Parathyroid adenoma (tissue), 2 donors: ENCODE results near the gene LAMA2.

Experiments
- H2AFZ ChIP-seq: fragments of 300-600 bp; sonication (generic); one replicate; pipeline ENCODE4 v1.7.0; 2017; ENCODE audit warnings: antibody characterized with exemption, mild to moderate bottlenecking
- H3K27ac ChIP-seq: fragments of 300-600 bp; sonication (generic); one replicate; pipeline ENCODE4 v1.7.0; 2017
- H3K27me3 ChIP-seq: fragments of 300-600 bp; sonication (generic); one replicate; pipeline ENCODE4 v1.7.0; 2017; ENCODE audit warnings: low read length; ENCODE audit not compliant: control insufficient read depth, insufficient read depth
- H3K36me3 ChIP-seq: fragments of 300-600 bp; sonication (generic); one replicate; pipeline ENCODE4 v1.7.0; 2017; ENCODE audit warnings: low read length; ENCODE audit not compliant: control insufficient read depth, insufficient read depth
- H3K4me1 ChIP-seq: fragments of 300-600 bp; sonication (generic); one replicate; pipeline ENCODE4 v1.7.0; 2017; ENCODE audit warnings: control low read depth
- H3K4me2 ChIP-seq: fragments of 300-600 bp; sonication (generic); one replicate; pipeline ENCODE4 v1.7.0; 2017; ENCODE audit warnings: low read length
- H3K4me3 ChIP-seq: fragments of 300-600 bp; sonication (generic); one replicate; pipeline ENCODE4 v1.7.0; 2017; ENCODE audit warnings: low read depth, low read length
- H3K79me2 ChIP-seq: fragments of 300-600 bp; sonication (generic); one replicate; pipeline ENCODE4 v1.7.0; 2017; ENCODE audit warnings: control low read depth
- H3K9ac ChIP-seq: fragments of 300-600 bp; sonication (generic); one replicate; pipeline ENCODE4 v1.7.0; 2017; ENCODE audit warnings: mild to moderate bottlenecking
- H3K9me3 ChIP-seq: fragments of 300-600 bp; sonication (generic); one replicate; pipeline ENCODE4 v1.7.0; 2017; ENCODE audit warnings: low read length; ENCODE audit not compliant: control insufficient read depth
- TF ChIP-seq, protein P1 (sequence below): fragments of 300-600 bp; sonication (generic); IDR thresholded peaks from one replicate; pipeline ENCODE4 v1.7.0; 2017; ENCODE audit warnings: antibody characterized with exemption, mild to moderate bottlenecking
- donor health status: primary hyperparathyroidism.

Gene LAMA2

DNA sequence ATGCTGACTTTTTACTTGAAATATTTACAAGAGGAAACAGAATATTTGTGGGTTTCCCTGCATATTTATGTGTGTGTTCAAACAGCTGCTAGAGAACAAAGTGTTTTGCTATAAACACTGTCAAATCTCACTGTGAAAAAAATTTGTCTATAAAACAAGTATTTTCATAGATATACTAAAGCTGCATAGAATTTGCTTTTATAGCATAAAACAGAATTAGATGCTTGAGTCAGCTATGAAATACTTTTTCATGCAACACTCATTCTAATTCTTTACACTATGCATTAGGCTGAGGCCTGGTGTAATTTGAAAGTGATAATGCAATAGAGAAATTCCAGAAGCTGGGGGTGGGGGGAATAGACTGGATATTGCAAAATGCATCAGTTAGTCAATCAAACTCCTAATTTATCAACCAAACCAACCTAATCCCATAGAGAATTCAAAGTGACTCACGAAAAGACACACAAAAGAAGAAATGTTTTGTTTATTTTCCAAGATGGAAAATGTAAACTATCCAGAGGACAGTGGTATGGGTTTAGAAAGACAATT is 148.2 kb downstream of the LAMA2 start:
- Histone ChIP-seq H3K4me2 (no peak overlapping the region), H3K4me3 (no peak overlapping the region), H3K79me2 (no peaks in the 10 kb centered on the region), H3K9ac (no peak overlapping the region), H3K27me3 (no peaks in the 10 kb centered on the region), H3K4me1 (no peaks in the 10 kb centered on the region), H3K36me3 (no peaks in the 10 kb centered on the region), H3K27ac (no peak overlapping the region), H2AFZ (no peak overlapping the region), H3K9me3 (no peaks in the 10 kb centered on the region)
- TF ChIP-seq, protein P1, sequence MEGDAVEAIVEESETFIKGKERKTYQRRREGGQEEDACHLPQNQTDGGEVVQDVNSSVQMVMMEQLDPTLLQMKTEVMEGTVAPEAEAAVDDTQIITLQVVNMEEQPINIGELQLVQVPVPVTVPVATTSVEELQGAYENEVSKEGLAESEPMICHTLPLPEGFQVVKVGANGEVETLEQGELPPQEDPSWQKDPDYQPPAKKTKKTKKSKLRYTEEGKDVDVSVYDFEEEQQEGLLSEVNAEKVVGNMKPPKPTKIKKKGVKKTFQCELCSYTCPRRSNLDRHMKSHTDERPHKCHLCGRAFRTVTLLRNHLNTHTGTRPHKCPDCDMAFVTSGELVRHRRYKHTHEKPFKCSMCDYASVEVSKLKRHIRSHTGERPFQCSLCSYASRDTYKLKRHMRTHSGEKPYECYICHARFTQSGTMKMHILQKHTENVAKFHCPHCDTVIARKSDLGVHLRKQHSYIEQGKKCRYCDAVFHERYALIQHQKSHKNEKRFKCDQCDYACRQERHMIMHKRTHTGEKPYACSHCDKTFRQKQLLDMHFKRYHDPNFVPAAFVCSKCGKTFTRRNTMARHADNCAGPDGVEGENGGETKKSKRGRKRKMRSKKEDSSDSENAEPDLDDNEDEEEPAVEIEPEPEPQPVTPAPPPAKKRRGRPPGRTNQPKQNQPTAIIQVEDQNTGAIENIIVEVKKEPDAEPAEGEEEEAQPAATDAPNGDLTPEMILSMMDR, result no peak

DNA sequence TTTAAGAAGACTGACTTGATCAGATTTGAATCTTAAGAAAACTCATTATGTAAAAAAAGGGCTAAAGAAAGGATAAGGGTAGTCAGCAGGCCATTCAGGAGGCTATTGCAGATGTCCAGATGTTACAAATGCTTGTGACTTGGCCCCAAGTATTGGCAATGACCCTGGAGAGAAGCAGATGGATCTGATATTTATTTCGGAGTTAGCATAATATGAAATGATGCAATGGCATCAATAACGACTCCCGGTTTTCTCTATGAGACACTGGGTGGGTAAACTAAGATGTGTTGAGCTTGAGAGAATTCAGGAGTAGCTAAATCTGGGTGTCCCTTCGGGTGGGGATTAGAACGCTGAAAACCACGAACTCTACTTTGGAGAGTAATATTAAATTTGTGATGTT is 149.7 kb downstream of the LAMA2 start:
- no peak overlapping the region for H3K9ac ChIP-seq
- TF ChIP-seq, protein P1, result no peak
- no peaks in the 10 kb centered on the region for H3K27me3 ChIP-seq
- H3K9me3 ChIP-seq, result no peaks in the 10 kb centered on the region
- no peaks in the 10 kb centered on the region for H3K4me1 ChIP-seq
- H3K4me3 ChIP-seq, result no peak overlapping the region
- H3K4me2 ChIP-seq, result no peak overlapping the region
- no peaks in the 10 kb centered on the region for H3K79me2 ChIP-seq
- H2AFZ ChIP-seq, result no peak overlapping the region
- no peak overlapping the region for H3K27ac ChIP-seq
- H3K36me3 ChIP-seq, result no peaks in the 10 kb centered on the region

DNA sequence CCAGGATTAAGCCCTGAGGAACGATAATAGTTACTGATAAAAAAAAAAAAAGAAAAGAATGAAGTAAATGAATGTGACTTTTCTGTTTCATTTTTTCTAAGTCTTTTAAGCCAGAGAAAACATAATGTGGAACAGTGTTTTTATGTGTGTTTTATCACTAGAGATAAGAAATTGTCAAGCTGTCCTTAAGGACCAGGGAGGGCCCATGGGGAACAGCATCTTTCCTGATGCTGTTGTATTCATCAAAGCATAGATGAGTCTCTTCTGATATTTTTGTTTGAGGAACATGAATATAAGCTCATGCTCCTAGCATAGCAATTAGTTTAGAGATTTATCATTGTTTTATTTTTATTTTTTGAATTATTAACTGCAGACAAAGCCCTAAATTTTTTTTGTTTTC is 150.2 kb downstream of the LAMA2 start:
- H2AFZ ChIP-seq, result no peak overlapping the region
- H3K27me3 ChIP-seq, result no peaks in the 10 kb centered on the region
- no peaks in the 10 kb centered on the region for H3K79me2 ChIP-seq
- TF ChIP-seq, protein P1, result no peak
- no peaks in the 10 kb centered on the region for H3K9me3 ChIP-seq
- H3K27ac ChIP-seq, result no peak overlapping the region
- H3K36me3 ChIP-seq, result no peaks in the 10 kb centered on the region
- no peaks in the 10 kb centered on the region for H3K4me1 ChIP-seq
- no peak overlapping the region for H3K4me2 ChIP-seq
- H3K4me3 ChIP-seq, result no peak overlapping the region
- no peak overlapping the region for H3K9ac ChIP-seq

DNA sequence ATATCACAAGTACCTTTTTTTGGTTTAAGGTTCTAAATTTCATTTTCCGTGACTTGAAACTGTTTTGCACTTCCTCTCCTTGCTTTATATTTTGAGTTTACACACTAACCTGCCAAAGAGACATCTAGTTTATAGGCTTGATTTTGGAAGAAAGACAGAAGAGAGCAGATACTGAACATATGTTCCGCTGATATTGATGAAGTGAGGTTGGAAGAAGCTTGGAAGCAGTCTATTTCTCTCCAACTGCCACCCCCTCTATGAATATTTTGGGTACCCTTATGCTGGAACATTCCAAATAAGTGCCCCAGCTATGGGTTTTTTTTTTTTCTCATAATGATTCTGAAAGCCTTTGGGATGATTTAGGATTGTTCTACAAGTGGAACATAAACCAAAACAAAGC is 150.6 kb downstream of the LAMA2 start:
- Histone ChIP-seq H3K4me3 (no peak overlapping the region), H3K9me3 (no peaks in the 10 kb centered on the region), H2AFZ (no peak overlapping the region), H3K36me3 (no peaks in the 10 kb centered on the region), H3K27me3 (no peaks in the 10 kb centered on the region), H3K9ac (no peak overlapping the region), H3K4me2 (no peak overlapping the region), H3K79me2 (no peaks in the 10 kb centered on the region), H3K27ac (no peak overlapping the region), H3K4me1 (no peaks in the 10 kb centered on the region)
- TF ChIP-seq, protein P1, result no peak

DNA sequence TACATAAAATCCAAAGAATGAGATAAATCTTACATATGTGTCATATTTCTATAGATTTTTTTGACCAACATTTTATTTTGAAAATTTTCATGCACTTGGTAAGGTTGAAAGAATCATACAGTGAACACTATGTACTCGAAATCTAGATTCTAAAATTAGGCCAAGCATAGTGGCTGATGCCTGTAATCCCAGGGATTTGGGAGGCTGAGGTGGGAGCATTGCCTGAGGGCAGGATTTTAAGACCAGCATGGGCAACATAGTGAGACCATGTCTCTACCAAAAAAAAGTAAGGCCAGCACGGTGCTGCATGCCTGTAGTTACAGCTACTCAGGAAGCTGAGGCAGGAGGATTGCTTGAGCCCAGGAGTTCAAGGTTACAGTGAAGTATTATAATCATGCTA is 158.6 kb downstream of the LAMA2 start:
- Histone ChIP-seq H3K4me1 (no peaks in the 10 kb centered on the region), H3K9ac (no peak overlapping the region), H3K27me3 (no peaks in the 10 kb centered on the region), H2AFZ (no peak overlapping the region), H3K9me3 (no peaks in the 10 kb centered on the region), H3K79me2 (no peaks in the 10 kb centered on the region), H3K27ac (no peak overlapping the region), H3K36me3 (no peaks in the 10 kb centered on the region), H3K4me3 (no peak overlapping the region), H3K4me2 (no peak overlapping the region)
- TF ChIP-seq, protein P1, result no peak
